Measurements from ENCODE around the gene RTTN. TPM values are rescaled to one million over a fixed set of nuclear protein-coding genes. Genes with fewer than 3 reads are reported as not detected.

RTTN gene
- total and polyA plus RNA-seq, 2 of the 4 experiments (the other 2 are of a cell fraction), result 5.8 to 19.9 TPM

DNA sequence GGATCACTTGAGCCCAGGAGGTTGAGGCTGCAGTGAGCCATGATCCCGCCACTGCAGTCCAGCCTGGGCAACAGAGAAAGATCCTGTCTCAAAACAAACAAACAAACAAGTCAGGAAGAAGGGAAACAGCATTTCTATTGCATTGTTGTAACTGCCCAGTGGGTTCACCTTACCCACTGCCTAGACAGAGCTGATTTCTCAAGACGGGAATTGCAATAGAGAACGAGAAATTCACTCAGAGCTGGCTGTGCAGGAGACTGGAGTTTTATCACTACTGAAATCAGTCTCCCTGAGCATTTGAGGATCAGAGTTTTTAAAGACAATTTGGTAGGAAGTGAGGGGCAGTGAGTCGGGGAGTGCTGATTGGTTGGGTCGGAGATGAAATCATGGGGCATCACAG is 24.2 kb upstream of the RTTN start:
- Histone ChIP-seq H3K79me1 (ENCODE audit: low read depth in 1 of 2, low read length in 2 of 2) (no peaks in the 10 kb centered on the region), H4K20me1 (ENCODE audit: insufficient read depth, low read length) (no peaks in the 10 kb centered on the region), H3K4me3 (ENCODE audit: insufficient read depth, low read depth, low read length) (no peak overlapping the region), H3K4ac (ENCODE audit: low read depth, low read length) (no peak overlapping the region), H3K27me3 (ENCODE audit: control insufficient read depth, insufficient read depth, low read length) (peaks cover 1% of the 10 kb centered on the region; the same call in 1 of the 2 replicates), H2AK9ac (replicated peaks; ENCODE audit: low read depth, low read length, poor library complexity) (no peak overlapping the region), H3K14ac (replicated peaks; ENCODE audit: low read depth, low read length) (no peak overlapping the region), H3K27ac (ENCODE audit: insufficient read depth, low read length) (no peak overlapping the region), H2BK5ac (ENCODE audit: low read depth, low read length, poor library complexity, severe bottlenecking) (no peak overlapping the region), H3K36me3 (ENCODE audit: control insufficient read depth, insufficient read depth, low read length) (no peaks in the 10 kb centered on the region), H3K4me2 (ENCODE audit: low read depth, low read length) (no peak overlapping the region), H3K56ac (ENCODE audit: extremely low read depth, insufficient read depth, low read length) (no peak overlapping the region), H2AFZ (replicated peaks; ENCODE audit: low read length, poor library complexity) (no peak overlapping the region), H2BK20ac (ENCODE audit: low read depth, low read length) (no peak overlapping the region), H3K9me1 (ENCODE audit: insufficient read depth, low read length) (no peaks in the 10 kb centered on the region), H3K18ac (ENCODE audit: low read depth, low read length) (no peak overlapping the region), H3K9ac (ENCODE audit: low read depth, low read length) (no peak overlapping the region), H4K8ac (ENCODE audit: low read depth in 2 of 2, low read length in 2 of 2) (no peak overlapping the region), H3K4me1 (ENCODE audit: control insufficient read depth, insufficient read depth, low read length) (no peaks in the 10 kb centered on the region), H2AK5ac (ENCODE audit: low read depth, low read length) (no peak overlapping the region), H2BK120ac (ENCODE audit: low read depth, low read length) (no peak overlapping the region), H3K23ac (ENCODE audit: low read depth, low read length) (no peak overlapping the region), H2BK15ac (ENCODE audit: low read depth, low read length) (no peak overlapping the region), H3K9me3 (ENCODE audit: control insufficient read depth, insufficient read depth, low read length) (peaks cover 9% of the 10 kb centered on the region), H4K5ac (ENCODE audit: low read depth, low read length) (no peak overlapping the region), H4K91ac (ENCODE audit: insufficient read depth, low read depth, low read length) (no peak overlapping the region)
- TF ChIP-seq POLR2A (IDR thresholded peaks at IDR 0.05; ENCODE audit: low read depth, low read length) (no peak), RFX5 (IDR thresholded peaks at IDR 0.05; ENCODE audit: low read depth, low read length) (no peak), SMC3 (IDR thresholded peaks at IDR 0.05; ENCODE audit: low read depth, low read length) (no peak), NFE2L2 (IDR thresholded peaks at IDR 0.05; ENCODE audit: low read depth, low read length) (no peak), CHD1 (IDR thresholded peaks at IDR 0.05; ENCODE audit: low read depth, low read length) (no peak), MXI1 (IDR thresholded peaks at IDR 0.05; ENCODE audit: borderline replicate concordance, low read depth, low read length) (no peak), FOS (IDR thresholded peaks at IDR 0.05; ENCODE audit: low read depth, low read length) (no peak), RAD21 (IDR thresholded peaks at IDR 0.05; ENCODE audit: low read length) (no peak), BHLHE40 (IDR thresholded peaks at IDR 0.05; ENCODE audit: low read depth, low read length) (no peak), CEBPB (IDR thresholded peaks at IDR 0.05; ENCODE audit: low read depth, low read length) (no peak), MAZ (IDR thresholded peaks at IDR 0.05; ENCODE audit: borderline replicate concordance, low read depth, low read length) (no peak), RCOR1 (IDR thresholded peaks at IDR 0.05; ENCODE audit: insufficient replicate concordance, low read length) (no peak), MAFK (IDR thresholded peaks at IDR 0.05; ENCODE audit: low read depth, low read length) (no peak)
- TF ChIP-seq, protein P1, sequence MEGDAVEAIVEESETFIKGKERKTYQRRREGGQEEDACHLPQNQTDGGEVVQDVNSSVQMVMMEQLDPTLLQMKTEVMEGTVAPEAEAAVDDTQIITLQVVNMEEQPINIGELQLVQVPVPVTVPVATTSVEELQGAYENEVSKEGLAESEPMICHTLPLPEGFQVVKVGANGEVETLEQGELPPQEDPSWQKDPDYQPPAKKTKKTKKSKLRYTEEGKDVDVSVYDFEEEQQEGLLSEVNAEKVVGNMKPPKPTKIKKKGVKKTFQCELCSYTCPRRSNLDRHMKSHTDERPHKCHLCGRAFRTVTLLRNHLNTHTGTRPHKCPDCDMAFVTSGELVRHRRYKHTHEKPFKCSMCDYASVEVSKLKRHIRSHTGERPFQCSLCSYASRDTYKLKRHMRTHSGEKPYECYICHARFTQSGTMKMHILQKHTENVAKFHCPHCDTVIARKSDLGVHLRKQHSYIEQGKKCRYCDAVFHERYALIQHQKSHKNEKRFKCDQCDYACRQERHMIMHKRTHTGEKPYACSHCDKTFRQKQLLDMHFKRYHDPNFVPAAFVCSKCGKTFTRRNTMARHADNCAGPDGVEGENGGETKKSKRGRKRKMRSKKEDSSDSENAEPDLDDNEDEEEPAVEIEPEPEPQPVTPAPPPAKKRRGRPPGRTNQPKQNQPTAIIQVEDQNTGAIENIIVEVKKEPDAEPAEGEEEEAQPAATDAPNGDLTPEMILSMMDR (conservative IDR thresholded peaks at IDR 0.05; ENCODE audit: low read depth, low read length), result no peak
- dilution Hi-C loops (cut with HindIII; ENCODE audit: low sequenced_read_pairs, unreplicated experiment) (no loop called here), in situ Hi-C loops (cut with MboI; ENCODE audit: low sequenced_read_pairs) (no loop called here), intact Hi-C loops (cut with micrococcal nuclease) (loop anchor here (5.0 kb wide), 1 partner anchor 43 kb away; no protein-coding TSS in a partner anchor)
- ChIA-PET CTCF (no interaction called here), POLR2A (ENCODE audit: unreplicated experiment) (no interaction called here)
- ATAC-seq (ENCODE audit: low read depth) (no peak), DNase-seq (no peak)
- BruUV-seq (replicated peaks), result no TSS peak
- WGBS, 2 experiments (ENCODE audit: extremely low coverage in 2 of 2, insufficient read length in 1 of 2), result 86% methylated on average over 4 of the region's 5 CpGs; no CpG with 5 or more reads in 1 of the 2 experiments
